ENCODE results near the gene SPATS2L.

DNA sequence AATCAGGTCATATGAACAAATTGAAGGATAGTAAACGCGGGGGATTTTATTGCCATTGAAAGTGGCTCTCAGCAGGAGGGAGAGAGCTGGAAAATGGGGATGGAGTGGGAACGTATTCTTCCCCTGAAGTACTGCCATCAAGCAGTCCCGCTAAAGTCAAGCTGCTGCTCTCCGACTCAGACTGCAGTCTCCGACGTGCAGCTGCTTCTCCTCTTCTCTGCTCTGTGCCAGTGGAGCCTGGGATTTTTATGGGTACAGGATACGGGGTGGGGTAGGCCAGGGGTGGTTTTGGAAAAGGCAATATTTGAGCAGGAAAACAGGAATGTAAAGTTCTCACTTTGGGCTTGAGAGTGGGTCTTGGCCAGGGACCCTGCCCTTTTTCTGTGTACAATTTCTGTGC lies 170.3 kb downstream of the SPATS2L start:
- TF ChIP-seq ZNF274 (IDR thresholded peaks at IDR 0.05; ENCODE audit: low read depth, low read length) (no peak), YY1 (IDR thresholded peaks at IDR 0.05; ENCODE audit: insufficient read depth, insufficient read length) (no peak)

Measured in NT2/D1 (cell line).